Activated CD8-positive, alpha-beta T cell treated with anti-CD3 and anti-CD28 coated beads, Interleukin-2, amount 10 ng/mL, durations not matched to agents 7 days and 5 days (primary cell): ENCODE data around the gene PKP2. TPM values are rescaled to one million over a fixed set of nuclear protein-coding genes. Genes with fewer than 3 reads are reported as not detected.

ENCODE experiments used
- ATAC-seq: fragments of 150-1000 bp; cut with Tn5 transposase; one replicate; pipeline ENCODE4 v1.10.0; 2021; ENCODE audit warnings: moderate library complexity
- CTCF ChIA-PET: fragments of 350-600 bp; sonication (Branson Sonifier 250); formaldehyde crosslinking; loops from one replicate; lab custom pipeline; 2021; ENCODE audit warnings: antibody characterized with exemption; lab: Charles Lee
- POLR2A ChIA-PET: fragments of 350-600 bp; sonication (Branson Sonifier 250); formaldehyde crosslinking; loops from one replicate; lab custom pipeline; 2021; ENCODE audit warnings: antibody characterized with exemption; lab: Charles Lee
- DNase-seq: peaks from one replicate; pipeline ENCODE4 v3.0.0-alpha.2; 2020
- H3K27ac Mint-ChIP-seq: one replicate; pipeline ENCODE4 v1.8.0; 2021; ENCODE audit warnings: mild to moderate bottlenecking, mixed read lengths
- H3K27me3 Mint-ChIP-seq: one replicate; pipeline ENCODE4 v1.8.0; 2021; ENCODE audit warnings: low read depth, mixed read lengths
- H3K36me3 Mint-ChIP-seq: one replicate; pipeline ENCODE4 v1.8.0; 2021; ENCODE audit warnings: low read depth, mixed read lengths
- H3K4me1 Mint-ChIP-seq: one replicate; pipeline ENCODE4 v1.8.0; 2021; ENCODE audit warnings: low read depth, mixed read lengths
- H3K4me3 Mint-ChIP-seq: one replicate; pipeline ENCODE4 v1.8.0; 2021; ENCODE audit warnings: mild to moderate bottlenecking, mixed read lengths
- H3K9me3 Mint-ChIP-seq: one replicate; pipeline ENCODE4 v1.8.0; 2022; ENCODE audit warnings: mixed read lengths; ENCODE audit not compliant: insufficient read depth
- total RNA-seq, 2 experiments: library from RNA; stranded (reverse); gene quantifications; one replicate each; pipeline ENCODE4 v1.2.3, GENCODE V29; 2021

Gene PKP2
- total RNA-seq, 2 experiments from 2014 or later = not detected

DNA sequence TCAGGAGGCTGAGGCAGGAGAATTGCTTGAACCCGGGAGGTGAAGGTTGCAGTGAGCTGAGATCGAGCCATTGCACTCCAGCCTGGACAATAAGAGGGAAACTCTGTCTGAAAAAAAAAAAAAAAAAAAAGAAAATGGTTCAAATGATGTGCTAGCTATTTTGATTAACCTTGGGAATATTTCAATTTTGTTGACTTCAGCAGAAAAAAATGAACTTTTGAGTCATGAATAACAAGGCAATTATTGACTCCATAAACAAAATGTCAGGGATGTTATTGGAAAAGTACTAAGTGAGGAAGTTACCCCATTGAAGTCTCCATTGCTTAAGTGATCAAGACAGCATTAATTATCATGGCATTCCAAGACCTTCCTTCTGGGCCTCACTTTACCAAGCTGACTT, 10.6 kb upstream of the PKP2 start:
- Mint-ChIP-seq H3K27me3 (no peaks in the 10 kb centered on the region), H3K36me3 (no peaks in the 10 kb centered on the region), H3K4me3 (no peak overlapping the region), H3K4me1 (no peaks in the 10 kb centered on the region), H3K9me3 (no peaks in the 10 kb centered on the region), H3K27ac (no peak overlapping the region)
- POLR2A ChIA-PET = no interaction called here
- CTCF ChIA-PET = no interaction called here
- ATAC-seq (no peak), DNase-seq (no peak)

DNA sequence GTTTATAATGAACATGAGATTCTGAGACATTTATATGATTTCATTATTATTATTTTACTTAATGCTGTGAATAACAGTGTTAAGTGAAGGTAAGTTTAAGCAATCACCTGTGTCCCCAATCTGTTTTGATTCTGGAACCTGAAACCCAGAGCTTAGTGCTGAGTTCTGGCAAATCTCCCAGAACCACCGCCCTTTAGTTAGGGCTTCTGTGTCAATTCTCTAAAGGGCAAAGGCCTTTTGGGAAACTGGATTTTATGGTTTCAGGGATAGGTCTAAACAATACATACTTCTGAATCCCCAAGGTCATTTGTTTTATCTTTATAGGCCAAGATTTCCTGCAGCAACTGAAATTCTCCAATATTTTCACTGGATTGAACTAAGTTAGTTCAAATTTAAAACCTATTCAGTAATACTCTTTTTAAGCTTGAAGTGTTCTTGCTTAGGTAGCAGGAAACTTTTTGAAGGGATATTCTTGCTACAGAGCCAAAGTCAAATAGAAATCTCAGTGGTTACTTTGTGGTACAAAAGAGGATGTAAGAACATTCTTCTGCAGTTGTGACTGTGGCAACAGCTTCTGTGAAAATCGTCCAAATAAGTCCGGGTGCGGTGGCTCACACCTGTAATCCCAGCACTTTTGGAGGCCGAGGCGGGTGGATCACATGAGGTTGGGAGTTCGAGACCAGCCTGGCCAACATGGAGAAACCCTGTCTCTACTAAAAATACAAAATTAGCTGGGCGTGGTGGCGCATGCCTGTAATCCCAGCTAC, 10.0 kb upstream of the PKP2 start:
- no peaks in the 10 kb centered on the region for H3K9me3 Mint-ChIP-seq
- no peak overlapping the region for H3K4me3 Mint-ChIP-seq
- ATAC-seq (no peak), DNase-seq (no peak)
- CTCF ChIA-PET = no interaction called here
- H3K4me1 Mint-ChIP-seq = no peaks in the 10 kb centered on the region
- H3K27me3 Mint-ChIP-seq = no peaks in the 10 kb centered on the region
- H3K36me3 Mint-ChIP-seq = no peaks in the 10 kb centered on the region
- POLR2A ChIA-PET = no interaction called here
- no peak overlapping the region for H3K27ac Mint-ChIP-seq

DNA sequence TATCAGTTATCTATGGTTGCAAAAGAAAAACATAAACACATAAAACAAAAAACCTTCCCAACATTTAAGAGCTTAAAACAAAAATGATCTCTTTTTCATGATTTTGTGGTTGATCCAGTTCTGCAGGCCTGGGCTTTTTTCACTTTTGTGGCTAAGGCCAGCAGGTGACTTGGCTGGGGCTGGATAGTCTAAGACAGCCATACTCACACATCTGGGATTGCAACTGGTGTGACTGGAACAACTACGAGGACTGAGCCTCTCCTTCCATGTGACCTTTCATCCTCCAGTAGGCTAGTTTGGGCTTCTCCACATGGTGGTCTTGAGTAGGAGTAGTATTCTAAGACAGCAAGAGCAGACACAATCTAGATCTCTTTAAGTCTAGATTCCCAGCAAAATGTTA, 7.2 kb upstream of the PKP2 start:
- no peaks in the 10 kb centered on the region for H3K27me3 Mint-ChIP-seq
- ChIA-PET CTCF (no interaction called here), POLR2A (no interaction called here)
- H3K4me3 Mint-ChIP-seq = no peak overlapping the region
- no peak overlapping the region for H3K27ac Mint-ChIP-seq
- ATAC-seq (no peak), DNase-seq (no peak)
- H3K4me1 Mint-ChIP-seq = no peaks in the 10 kb centered on the region
- no peaks in the 10 kb centered on the region for H3K36me3 Mint-ChIP-seq
- no peaks in the 10 kb centered on the region for H3K9me3 Mint-ChIP-seq

DNA sequence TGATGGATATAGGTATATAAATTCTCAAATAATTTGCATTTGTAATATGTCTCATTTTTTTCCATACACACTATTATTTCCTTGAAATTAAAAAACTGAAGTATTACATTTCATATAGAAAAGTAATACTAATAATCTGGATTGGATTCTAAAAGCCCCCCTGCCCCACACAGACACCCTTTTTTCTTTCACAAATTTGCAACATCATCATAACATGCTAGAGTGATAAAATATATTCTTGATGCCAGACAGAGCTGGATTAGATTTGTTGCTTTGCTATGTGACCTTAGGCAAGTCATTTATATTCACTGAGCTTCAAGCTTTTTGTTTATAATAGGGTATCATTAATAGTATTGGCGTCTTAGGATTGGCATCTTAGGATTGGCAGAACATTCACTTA, 6.7 kb upstream of the PKP2 start:
- no peak for DNase-seq
- ChIA-PET CTCF (no interaction called here), POLR2A (no interaction called here)
- H3K27ac Mint-ChIP-seq = no peak overlapping the region
- ATAC-seq = no peak
- no peaks in the 10 kb centered on the region for H3K4me1 Mint-ChIP-seq
- no peaks in the 10 kb centered on the region for H3K36me3 Mint-ChIP-seq
- H3K9me3 Mint-ChIP-seq = no peaks in the 10 kb centered on the region
- no peak overlapping the region for H3K4me3 Mint-ChIP-seq
- peaks cover 3% of the 10 kb centered on the region for H3K27me3 Mint-ChIP-seq

DNA sequence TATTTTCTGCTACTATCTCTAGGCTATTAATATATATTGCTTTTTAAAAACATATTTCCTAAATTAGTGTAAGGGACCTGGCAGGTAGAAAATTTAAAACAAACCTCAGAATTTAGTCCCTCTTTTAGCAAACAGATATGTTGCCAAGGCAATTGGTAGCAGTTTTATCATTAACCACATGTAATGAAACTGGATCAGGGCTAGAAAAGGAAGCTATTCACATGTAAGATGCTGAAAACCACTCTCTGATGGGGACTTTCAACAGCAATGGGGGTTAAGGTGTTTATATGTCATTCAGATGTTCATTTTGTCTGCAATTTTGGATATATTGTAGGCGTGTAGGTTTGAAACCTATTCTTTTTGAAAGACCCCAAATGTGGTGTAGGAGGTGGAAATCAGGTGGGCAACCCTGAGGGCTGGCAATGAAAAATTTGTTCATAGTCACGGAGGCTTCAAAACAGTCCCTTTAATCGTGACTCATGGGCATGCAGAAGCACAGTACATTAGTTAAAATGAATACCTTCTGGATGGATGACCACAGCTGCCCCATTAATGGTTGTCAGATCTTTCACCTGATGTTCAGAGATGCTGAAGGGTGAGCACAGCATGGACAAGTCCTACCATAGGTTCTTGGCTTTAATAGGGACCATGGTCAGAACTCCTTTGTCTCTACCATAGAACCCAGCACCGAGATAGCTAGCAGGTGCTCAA, 5.9 kb upstream of the PKP2 start:
- POLR2A ChIA-PET = no interaction called here
- no peak for ATAC-seq
- CTCF ChIA-PET = no interaction called here

DNA sequence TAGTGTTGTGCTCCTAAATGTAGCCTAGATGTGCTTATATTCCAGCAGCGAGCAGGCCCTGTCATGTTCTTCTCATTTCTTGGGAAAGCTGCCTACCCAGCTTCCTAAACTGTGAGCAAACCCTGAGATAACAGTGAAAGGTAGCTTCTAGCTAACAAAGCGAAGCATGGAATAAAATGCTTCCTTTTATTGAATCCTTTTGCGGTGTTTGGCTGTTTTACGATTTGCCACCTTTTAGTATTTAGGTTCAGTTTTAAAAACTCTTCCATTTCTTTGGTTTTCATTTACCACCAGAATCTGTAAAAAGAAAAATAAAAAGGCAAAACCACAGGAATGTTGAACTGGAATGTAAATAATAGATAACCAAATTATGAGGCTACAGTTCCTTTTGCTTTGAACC, 5.0 kb upstream of the PKP2 start:
- POLR2A ChIA-PET = no interaction called here
- H3K4me1 Mint-ChIP-seq = peaks cover 4% of the 10 kb centered on the region
- peaks cover 15% of the 10 kb centered on the region for H3K27me3 Mint-ChIP-seq
- no peaks in the 10 kb centered on the region for H3K36me3 Mint-ChIP-seq
- DNase-seq (no peak), ATAC-seq (no peak)
- no peak overlapping the region for H3K4me3 Mint-ChIP-seq
- no peak overlapping the region for H3K27ac Mint-ChIP-seq
- CTCF ChIA-PET = no interaction called here
- H3K9me3 Mint-ChIP-seq = no peaks in the 10 kb centered on the region

More for the DNA sequence above, 5.9 kb upstream of the PKP2 start:
- H3K9me3 Mint-ChIP-seq = no peaks in the 10 kb centered on the region
- H3K27me3 Mint-ChIP-seq = peaks cover 10% of the 10 kb centered on the region
- H3K27ac Mint-ChIP-seq = no peak overlapping the region
- no peaks in the 10 kb centered on the region for H3K36me3 Mint-ChIP-seq
- no peak overlapping the region for H3K4me3 Mint-ChIP-seq
- no peaks in the 10 kb centered on the region for H3K4me1 Mint-ChIP-seq
- no peak for DNase-seq

DNA sequence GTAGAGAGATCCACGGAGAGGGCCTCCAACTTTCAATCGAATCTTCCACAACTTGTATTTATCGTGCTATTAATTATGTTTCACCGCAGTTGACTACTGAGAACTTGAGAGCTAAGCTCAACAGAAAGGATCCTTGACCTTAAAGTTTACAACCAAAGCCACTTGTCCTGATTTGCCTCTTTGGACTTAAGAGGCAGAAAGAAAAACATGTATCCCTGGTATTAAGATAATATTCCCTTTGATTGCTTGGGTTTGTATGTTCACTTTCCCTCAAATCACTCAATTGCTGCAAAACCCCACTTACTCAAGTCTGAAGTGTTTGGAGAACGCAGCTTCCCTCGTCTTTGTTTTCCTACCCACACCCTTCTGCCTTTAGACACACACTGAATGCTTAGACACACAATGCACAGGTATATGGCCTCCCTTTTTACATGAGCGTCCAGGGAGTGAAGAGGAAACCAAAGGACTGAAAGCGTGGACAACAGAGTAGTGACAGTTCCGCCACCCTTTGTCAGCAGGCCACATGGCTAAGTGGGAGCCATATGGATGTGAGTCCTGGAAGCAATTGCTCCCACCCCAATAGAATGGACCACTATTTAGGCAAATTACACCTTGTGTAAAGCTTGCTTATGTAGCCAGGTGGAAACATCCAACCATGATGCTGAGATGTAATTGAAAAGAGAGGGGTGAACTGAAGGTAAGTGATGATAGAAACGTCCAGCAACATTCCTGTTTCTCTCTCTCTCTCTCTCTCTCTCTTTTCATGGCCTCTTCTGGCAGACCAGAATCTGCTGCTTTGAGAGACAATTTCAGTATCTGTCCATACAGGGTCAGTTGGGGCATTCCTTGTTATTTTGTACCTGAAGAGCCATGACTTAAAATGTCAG, 1.4 kb upstream of the PKP2 start:
- Mint-ChIP-seq H3K27me3 (peaks cover 36% of the 10 kb centered on the region), H3K27ac (no peak overlapping the region), H3K4me3 (no peak overlapping the region), H3K36me3 (no peaks in the 10 kb centered on the region), H3K9me3 (no peaks in the 10 kb centered on the region), H3K4me1 (peaks cover 11% of the 10 kb centered on the region)
- POLR2A ChIA-PET = interaction anchor here (0.5 kb wide), 1 partner anchor 12 kb away, joined by 4 read pairs; no protein-coding TSS in a partner anchor
- ATAC-seq (no peak), DNase-seq (no peak)
- CTCF ChIA-PET = no interaction called here

DNA sequence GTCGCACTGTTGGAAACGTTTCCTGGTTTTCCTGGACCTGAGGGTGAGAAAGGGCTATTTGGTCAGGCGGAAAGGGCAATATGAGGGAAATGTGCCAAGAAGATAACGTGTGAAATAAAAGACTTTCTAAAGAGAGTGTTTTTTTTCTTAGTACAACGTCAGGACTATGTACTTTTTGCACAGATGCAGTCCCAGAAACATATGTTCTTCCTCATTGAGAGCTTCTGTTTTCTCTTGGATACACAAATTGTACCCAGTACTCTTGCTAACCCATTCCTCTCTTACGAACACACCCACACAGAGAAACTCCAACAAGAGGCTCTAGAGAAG, 669 bp upstream of the PKP2 start:
- H3K36me3 Mint-ChIP-seq = no peaks in the 10 kb centered on the region
- H3K27ac Mint-ChIP-seq = peak overlapping the region; percentile 11
- H3K27me3 Mint-ChIP-seq = peaks cover 36% of the 10 kb centered on the region
- peak overlapping the region; percentile 49 for H3K4me3 Mint-ChIP-seq
- ChIA-PET CTCF (no interaction called here), POLR2A (no interaction called here)
- no peak for DNase-seq
- H3K4me1 Mint-ChIP-seq = peaks cover 11% of the 10 kb centered on the region
- no peak for ATAC-seq
- H3K9me3 Mint-ChIP-seq = no peaks in the 10 kb centered on the region

DNA sequence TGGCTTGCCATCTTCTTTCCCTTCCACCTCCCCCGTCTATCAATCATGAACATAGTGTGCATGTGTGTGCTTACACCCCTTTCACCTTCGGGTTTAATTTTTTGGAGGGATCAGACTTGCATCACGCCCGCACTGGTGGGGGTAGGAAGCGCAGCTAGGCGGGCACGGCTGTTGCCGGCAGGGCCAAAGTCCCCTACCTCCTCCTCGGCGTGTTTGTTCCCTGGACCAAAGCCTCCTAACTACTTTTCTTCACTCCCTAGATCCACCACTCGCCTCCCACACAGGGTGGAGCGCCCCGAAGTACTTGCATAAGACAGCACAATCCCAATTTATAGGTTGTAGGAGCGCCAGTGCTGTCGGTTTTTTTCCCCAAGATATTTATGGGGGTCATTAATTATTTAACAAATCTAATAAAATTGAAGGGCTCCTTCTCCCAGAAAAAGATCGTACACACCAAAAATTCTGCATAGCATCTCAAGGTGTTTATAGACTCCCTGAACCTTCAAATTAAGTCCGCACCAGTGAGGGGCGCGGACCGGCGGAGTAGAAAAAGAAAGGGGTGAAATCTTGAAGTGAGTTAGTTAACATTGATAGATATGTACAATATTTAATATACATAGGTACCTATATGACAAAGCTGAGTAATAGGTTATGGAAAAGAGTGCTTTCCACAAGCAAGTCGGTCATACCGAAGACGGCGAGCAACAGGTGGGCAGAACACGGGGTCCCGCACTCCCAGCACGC, 717 bp downstream of the PKP2 start:
- H3K36me3 Mint-ChIP-seq = no peaks in the 10 kb centered on the region
- DNase-seq (no peak), ATAC-seq (no peak)
- POLR2A ChIA-PET = no interaction called here
- peaks cover 11% of the 10 kb centered on the region for H3K4me1 Mint-ChIP-seq
- no peak overlapping the region for H3K27ac Mint-ChIP-seq
- peak overlapping the region; percentile 54 for H3K4me3 Mint-ChIP-seq
- CTCF ChIA-PET = no interaction called here
- no peaks in the 10 kb centered on the region for H3K9me3 Mint-ChIP-seq
- H3K27me3 Mint-ChIP-seq = peaks cover 39% of the 10 kb centered on the region

DNA sequence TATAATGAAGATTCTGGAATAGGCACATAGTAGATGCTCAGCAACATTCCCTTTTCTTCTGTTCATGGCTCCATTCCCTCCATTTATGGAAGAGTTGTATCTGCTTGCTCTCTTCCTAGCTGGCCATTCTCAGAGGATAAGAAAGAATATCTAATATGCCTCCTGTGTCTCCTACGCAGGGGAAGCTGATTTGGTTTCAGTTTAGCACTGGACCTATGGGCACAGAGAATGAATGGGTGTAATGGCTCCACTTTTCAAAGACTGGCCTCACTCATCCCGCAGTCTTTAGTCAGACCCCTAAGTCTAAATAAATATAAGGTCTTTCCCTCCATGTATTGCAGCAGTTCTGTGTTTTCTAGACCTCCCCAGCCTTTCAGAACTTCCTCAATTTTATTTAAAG, 2.0 kb downstream of the PKP2 start:
- DNase-seq (no peak), ATAC-seq (no peak)
- Mint-ChIP-seq H3K27me3 (peaks cover 39% of the 10 kb centered on the region), H3K27ac (no peak overlapping the region), H3K4me1 (peaks cover 11% of the 10 kb centered on the region), H3K9me3 (no peaks in the 10 kb centered on the region), H3K36me3 (no peaks in the 10 kb centered on the region), H3K4me3 (no peak overlapping the region)
- ChIA-PET POLR2A (no interaction called here), CTCF (no interaction called here)

DNA sequence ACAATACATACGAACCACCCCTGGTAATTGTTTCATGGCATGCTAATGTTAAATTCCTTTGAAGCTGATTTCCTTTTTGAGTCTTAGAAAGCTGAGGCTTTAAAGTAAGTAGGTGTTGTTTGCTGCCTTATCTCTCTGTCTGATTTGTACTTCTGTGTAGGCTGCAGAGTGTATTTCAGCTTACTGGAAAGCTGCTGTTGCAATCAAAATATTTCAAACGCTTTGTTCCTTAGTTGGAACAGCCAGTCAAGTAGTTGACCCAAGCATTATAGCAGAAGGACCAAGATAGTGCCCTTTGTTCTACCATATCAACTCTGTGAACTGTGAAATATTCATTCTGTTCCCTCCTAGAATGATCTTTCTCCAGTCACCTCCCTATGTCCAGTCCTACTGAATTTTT, 3.1 kb downstream of the PKP2 start:
- H3K9me3 Mint-ChIP-seq = no peaks in the 10 kb centered on the region
- H3K27ac Mint-ChIP-seq = no peak overlapping the region
- no peak for DNase-seq
- no peak overlapping the region for H3K4me3 Mint-ChIP-seq
- ATAC-seq = no peak
- POLR2A ChIA-PET = no interaction called here
- H3K27me3 Mint-ChIP-seq = peaks cover 37% of the 10 kb centered on the region
- H3K36me3 Mint-ChIP-seq = no peaks in the 10 kb centered on the region
- H3K4me1 Mint-ChIP-seq = peaks cover 11% of the 10 kb centered on the region
- CTCF ChIA-PET = no interaction called here
